Parathyroid adenoma (tissue), 2 donors: ENCODE measurements around the gene LCMT1.

Experiments
- H2AFZ ChIP-seq: fragments of 300-600 bp; sonication (generic); one replicate; pipeline ENCODE4 v1.7.0; 2017; ENCODE audit warnings: antibody characterized with exemption, mild to moderate bottlenecking
- H3K27ac ChIP-seq: fragments of 300-600 bp; sonication (generic); one replicate; pipeline ENCODE4 v1.7.0; 2017
- H3K27me3 ChIP-seq: fragments of 300-600 bp; sonication (generic); one replicate; pipeline ENCODE4 v1.7.0; 2017; ENCODE audit warnings: low read length; ENCODE audit not compliant: control insufficient read depth, insufficient read depth
- H3K36me3 ChIP-seq: fragments of 300-600 bp; sonication (generic); one replicate; pipeline ENCODE4 v1.7.0; 2017; ENCODE audit warnings: low read length; ENCODE audit not compliant: control insufficient read depth, insufficient read depth
- H3K4me1 ChIP-seq: fragments of 300-600 bp; sonication (generic); one replicate; pipeline ENCODE4 v1.7.0; 2017; ENCODE audit warnings: control low read depth
- H3K4me2 ChIP-seq: fragments of 300-600 bp; sonication (generic); one replicate; pipeline ENCODE4 v1.7.0; 2017; ENCODE audit warnings: low read length
- H3K4me3 ChIP-seq: fragments of 300-600 bp; sonication (generic); one replicate; pipeline ENCODE4 v1.7.0; 2017; ENCODE audit warnings: low read depth, low read length
- H3K79me2 ChIP-seq: fragments of 300-600 bp; sonication (generic); one replicate; pipeline ENCODE4 v1.7.0; 2017; ENCODE audit warnings: control low read depth
- H3K9ac ChIP-seq: fragments of 300-600 bp; sonication (generic); one replicate; pipeline ENCODE4 v1.7.0; 2017; ENCODE audit warnings: mild to moderate bottlenecking
- H3K9me3 ChIP-seq: fragments of 300-600 bp; sonication (generic); one replicate; pipeline ENCODE4 v1.7.0; 2017; ENCODE audit warnings: low read length; ENCODE audit not compliant: control insufficient read depth
- CTCF ChIP-seq: fragments of 300-600 bp; sonication (generic); IDR thresholded peaks from one replicate; pipeline ENCODE4 v1.7.0; 2017; ENCODE audit warnings: antibody characterized with exemption, mild to moderate bottlenecking
- donor health status: primary hyperparathyroidism.

The LCMT1 gene

GRCh38 chr16:25097276-25097975 is 14.1 kb upstream of the LCMT1 start:
- Histone ChIP-seq H3K27me3 (no peaks in the 10 kb centered on the region), H3K9ac (no peak overlapping the region), H2AFZ (no peak overlapping the region), H3K9me3 (no peaks in the 10 kb centered on the region), H3K27ac (no peak overlapping the region), H3K36me3 (no peaks in the 10 kb centered on the region), H3K4me3 (no peak overlapping the region), H3K79me2 (no peaks in the 10 kb centered on the region), H3K4me2 (no peak overlapping the region), H3K4me1 (no peaks in the 10 kb centered on the region)
- no peak for TF ChIP-seq CTCF

- Histone ChIP-seq H3K9ac (no peak overlapping the region), H3K4me1 (no peaks in the 10 kb centered on the region), H3K4me2 (no peak overlapping the region), H3K27ac (no peak overlapping the region), H3K27me3 (no peaks in the 10 kb centered on the region), H3K79me2 (no peaks in the 10 kb centered on the region), H3K4me3 (no peak overlapping the region), H2AFZ (no peak overlapping the region), H3K9me3 (no peaks in the 10 kb centered on the region), H3K36me3 (no peaks in the 10 kb centered on the region)
- no peak for TF ChIP-seq CTCF
Observed at GRCh38 chr16:25100511-25100910, 11.0 kb upstream of the LCMT1 start.

GRCh38 chr16:25106567-25107465 is 4.7 kb upstream of the LCMT1 start:
- H3K4me2 ChIP-seq, result peak overlapping the region; percentile 98
- peaks cover 11% of the 10 kb centered on the region for H3K4me1 ChIP-seq
- peak overlapping the region; percentile 25 for H3K9ac ChIP-seq
- no peaks in the 10 kb centered on the region for H3K36me3 ChIP-seq
- no peaks in the 10 kb centered on the region for H3K27me3 ChIP-seq
- peaks cover 2% of the 10 kb centered on the region for H3K79me2 ChIP-seq
- no peaks in the 10 kb centered on the region for H3K9me3 ChIP-seq
- peak overlapping the region; percentile 86 for H3K27ac ChIP-seq
- peak; percentile 19 for TF ChIP-seq CTCF
- H3K4me3 ChIP-seq, result peak overlapping the region; percentile 76
- peak overlapping the region; percentile 91 for H2AFZ ChIP-seq

GRCh38 chr16:25107466-25107792 is 4.1 kb upstream of the LCMT1 start:
- TF ChIP-seq CTCF, result no peak
- Histone ChIP-seq H3K27ac (peak overlapping the region; percentile 86), H3K27me3 (no peaks in the 10 kb centered on the region), H3K9me3 (no peaks in the 10 kb centered on the region), H3K36me3 (no peaks in the 10 kb centered on the region), H3K4me2 (peak overlapping the region; percentile 98), H3K79me2 (peaks cover 8% of the 10 kb centered on the region), H3K4me1 (peaks cover 11% of the 10 kb centered on the region), H3K4me3 (peak overlapping the region; percentile 76), H3K9ac (peak overlapping the region; percentile 25), H2AFZ (peak overlapping the region; percentile 91)
